Stimulated activated CD4-positive, alpha-beta T cell treated with anti-CD3 and anti-CD28 coated beads, Interleukin-4, amount 100 ng/mL, for 48 hours (primary cell): ENCODE results near the gene PCSK4.
"Not testable (repeated sequence)": the region's sequence is repeated elsewhere in the genome, so short reads cannot be mapped to it uniquely, and the experiment has no call there.

Source experiments
- DNase-seq, 2 donors: peaks; one replicate each; pipeline ENCODE4 v3.0.0-alpha.2; 2020; ENCODE audit warnings: low read depth in 2 of 2

Gene PCSK4

DNA sequence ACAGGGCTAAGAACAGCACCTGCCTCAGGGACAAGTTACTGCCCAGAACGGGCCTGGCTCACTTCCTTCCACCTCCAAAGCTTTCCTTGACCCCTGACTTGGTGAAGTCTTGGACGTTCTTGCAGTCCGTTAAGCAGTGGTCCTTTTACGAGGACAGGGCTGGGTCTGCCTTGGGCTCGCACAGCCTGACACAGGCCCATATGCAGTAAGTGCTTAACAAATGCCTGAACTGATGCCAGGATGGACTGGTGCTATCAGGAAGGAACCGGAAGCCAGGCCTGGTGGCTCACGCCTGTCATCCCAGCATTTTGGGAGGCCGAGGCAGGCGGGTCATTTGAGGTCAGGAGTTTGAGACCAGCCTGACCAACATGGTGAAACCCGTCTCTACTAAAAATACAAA lies 31.9 kb upstream of the PCSK4 start:
- no peak for DNase-seq

DNA sequence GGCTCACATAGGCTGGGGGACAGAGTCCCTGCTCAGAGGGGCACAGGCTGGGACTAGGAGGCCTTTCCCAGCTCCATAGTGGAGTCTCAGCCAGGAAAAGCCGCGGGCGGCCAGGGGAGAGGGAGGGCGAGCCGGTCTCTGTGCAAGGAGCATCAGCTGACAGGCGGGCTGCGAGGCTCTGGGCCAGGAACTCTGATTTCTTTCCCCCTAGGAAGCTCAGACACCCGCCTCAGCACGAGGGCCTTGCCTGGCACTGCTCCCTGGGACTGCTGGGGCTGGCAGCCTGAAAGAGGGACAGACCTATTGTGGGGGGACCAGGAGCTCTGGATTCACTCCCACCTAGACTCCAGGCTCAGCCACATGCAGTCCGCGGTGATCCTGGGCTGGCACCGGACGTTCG lies 31.5 kb upstream of the PCSK4 start:
- DNase-seq: no peak

DNA sequence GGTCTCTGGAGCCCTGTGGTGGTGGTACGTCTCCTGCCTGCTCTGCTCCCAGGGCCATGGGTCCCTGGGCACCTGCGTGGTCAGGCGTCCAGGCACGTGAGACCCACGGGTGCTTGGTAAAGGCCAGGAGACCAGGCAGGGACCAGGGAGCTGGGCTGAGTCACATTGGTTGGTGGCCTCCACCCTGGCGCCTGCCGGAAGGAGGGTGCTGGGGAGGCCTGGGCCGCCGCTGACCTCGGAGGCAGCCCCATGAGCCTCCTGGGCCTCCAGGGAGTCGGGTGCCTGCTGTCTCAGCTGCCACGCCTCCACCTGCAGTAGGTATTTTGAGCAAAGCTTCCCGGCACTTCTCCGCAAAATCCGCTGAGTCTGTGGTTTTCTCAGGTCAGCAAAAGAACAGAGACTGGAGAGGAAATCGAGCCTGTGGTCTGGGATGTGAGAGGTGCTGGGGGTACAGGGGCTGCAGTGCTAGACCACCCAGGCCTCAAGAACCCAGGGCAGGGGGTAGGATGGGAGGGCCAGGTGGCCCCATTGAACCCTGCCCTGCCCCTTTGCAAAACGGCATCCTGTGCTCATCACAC lies 30.1 kb upstream of the PCSK4 start:
- DNase-seq: no peak

DNA sequence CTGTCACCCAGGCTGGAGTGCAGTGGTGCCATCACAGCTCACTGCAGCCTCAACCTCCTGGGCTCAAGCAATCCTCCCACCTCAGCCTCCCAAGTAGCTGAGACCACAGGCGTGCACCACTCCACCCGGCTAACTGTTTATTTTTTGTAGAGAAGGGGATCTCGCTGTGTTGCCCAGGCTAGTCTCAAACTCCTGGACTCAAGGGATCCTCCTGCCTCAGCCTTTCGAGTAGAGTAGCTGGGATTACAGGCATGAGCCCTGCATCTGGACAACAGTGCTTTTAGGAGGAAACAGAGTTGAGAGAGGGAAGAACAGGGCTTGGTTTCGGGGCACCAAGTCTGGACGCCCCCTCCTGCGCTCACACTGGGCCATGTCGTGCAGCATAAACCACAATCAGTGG lies 29.7 kb upstream of the PCSK4 start:
- DNase-seq: not testable (repeated sequence)

DNA sequence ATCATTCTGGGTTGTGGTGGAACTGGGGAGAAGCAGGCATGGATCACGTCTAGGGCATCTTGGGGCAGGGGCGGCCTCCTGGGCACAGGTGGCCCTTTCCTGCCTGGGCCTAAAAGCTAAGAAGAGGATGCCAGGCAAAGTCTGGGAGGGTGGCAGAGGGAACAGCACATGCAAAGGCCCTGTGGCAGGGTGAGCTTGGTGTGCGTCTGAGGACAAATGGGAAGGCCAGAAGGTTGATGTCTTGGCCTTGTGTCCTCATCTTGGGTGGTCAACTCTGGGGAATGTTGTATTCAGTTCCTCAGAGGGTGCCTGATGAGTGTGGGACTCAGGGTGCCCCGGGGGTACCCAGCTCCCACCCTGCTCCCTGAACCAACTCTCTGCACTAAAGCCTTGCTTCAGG lies 28.3 kb upstream of the PCSK4 start:
- DNase-seq: no peak

DNA sequence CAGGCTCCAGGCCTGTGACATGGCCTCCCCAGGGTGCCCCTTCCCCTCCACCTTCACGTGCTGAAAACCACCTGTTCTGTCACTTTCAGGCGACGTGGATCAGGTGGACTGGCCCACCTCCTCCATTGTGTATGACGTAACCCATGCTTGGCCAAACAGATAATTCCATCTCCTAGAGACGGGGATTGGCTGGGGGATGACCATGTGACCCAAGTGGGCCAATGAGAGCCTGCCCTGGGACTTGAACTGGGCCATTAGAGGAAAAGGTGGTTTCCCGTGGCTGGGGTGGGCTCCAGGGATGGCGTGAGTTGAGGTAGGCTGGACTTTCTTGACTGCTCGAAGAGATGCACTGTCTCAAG lies 26.2 kb upstream of the PCSK4 start:
- DNase-seq: no peak

DNA sequence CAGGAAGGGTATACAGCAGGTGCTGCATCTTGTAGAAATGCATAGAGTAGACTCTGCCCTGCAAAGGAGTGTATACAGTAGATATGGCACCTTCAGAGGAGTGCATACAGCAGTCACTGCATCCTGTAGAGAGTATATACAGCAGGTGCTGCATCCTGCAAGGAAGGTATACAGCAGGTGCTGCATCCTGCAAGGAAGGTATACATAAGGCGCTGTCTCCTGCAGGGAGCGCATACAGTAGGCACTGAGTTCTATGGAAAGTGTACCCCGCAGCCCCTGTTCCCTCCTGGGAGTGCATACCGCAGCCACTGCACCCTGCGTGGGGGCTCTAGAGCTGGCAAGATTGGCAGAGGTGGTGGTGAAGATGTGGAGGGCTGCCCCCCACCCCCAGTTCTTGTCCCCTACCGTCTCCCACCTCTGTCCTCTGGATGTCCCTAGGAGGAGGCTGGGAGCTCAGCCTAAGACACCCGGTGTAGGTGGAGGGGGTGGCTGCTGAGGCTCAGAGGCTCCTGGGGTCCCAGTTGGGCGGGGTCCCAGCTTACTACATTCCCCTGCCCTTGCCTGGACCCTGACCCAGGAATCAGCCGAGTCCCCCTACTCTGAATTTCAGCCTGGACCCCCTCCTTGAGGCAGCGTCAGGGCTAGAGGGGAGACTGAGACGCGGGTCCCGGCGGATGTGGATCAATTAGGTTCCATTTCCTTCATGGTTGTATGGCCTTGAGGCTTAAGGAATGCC lies 25.0 kb upstream of the PCSK4 start:
- DNase-seq: no peak

DNA sequence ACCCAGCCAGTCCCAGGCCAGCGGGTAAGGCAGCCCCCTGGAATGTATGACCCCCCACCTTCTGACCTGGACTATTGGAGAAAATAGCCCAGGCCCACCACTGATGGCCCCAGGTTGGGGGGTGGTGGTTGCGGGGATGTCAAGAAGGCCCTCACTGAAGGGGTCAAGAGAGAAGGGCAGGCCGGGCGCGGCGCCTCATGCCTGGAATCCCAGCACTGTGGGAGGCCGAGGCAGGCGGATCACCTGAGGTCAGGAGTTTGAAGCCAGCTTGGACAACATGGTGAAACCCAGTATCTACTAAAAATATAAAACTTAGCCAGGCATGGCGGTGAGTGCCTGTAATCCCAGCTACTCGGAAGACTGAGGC lies 24.1 kb upstream of the PCSK4 start:
- no peak for DNase-seq

DNA sequence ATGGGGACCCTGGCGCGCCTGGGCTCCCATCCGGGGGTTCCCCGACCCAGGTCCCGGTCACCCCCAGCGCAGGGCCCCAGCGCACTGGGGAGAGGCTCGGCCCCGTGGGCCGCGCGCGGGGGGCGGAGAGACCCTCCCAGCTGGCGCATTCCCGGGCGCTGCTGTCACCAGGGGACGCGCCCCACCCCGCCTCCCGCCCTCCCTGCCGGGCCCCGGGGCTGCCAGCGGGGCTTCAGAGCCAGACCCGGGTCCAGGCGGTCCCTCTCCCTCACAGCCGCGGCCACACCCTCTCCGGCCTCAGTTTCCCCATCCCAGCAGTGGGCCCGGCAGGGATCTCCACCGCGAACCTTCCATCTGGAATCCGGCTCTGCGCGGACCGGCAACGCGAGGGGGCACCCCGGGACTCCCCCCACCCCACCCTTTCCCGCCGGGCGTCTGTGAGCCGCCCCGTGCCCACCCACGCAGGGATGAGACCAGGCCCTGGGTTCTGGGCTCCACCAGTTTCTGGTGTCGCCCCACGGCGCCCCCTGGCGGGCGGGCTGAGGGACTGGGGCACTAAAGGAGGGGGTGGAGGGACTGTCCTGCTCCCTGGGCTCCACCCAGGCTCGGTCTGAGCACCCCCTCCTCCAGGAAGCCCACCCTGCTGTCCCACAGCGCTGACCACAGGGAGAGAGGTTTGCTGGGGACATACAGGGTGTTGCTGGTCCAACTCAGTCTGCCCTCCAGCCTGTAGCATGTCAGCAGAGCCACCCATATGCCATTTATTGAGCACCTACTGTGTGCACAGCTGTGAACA lies 23.5 kb upstream of the PCSK4 start:
- DNase-seq: peak; percentile 65 to 74

DNA sequence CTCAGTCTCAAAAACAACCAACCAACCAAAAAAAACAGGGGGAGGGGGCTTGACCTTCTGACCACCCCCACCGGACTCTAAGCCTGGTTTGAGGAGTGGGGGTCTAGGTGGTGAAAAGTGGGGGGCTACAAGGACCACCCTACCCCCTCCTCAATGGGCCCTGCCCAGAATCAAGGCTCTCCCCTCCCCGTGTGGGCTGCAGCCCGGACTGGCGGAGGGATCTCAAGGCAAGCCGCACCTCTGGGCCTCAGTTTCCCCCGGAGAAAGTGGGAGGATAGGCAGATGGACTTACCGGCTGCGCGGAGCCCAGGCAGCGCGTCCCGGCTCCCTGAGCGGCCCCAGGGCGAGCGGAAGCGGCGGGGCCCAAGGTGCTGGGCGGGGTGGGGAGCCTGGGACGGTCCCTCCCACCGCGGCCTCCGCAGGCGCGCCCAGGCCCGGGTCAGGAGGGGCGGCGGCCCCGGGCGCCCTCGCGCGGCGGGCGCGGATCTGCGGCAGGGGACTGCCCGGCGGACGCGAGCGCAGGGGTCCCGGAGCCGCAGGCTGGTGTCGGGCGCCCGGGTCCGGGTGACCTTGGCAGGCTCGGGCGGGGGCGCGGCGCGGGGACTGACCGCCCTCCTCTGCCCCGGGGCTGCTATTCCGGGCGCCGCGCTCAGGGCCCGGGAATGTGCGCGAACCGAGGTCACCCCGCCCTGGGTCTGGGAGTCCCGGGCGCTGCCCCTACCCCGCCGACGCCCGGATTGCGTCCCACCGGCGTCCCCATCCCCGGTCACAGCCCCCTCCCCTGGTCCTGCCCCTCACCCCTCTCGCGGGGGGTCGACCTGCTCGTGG lies 22.7 kb upstream of the PCSK4 start, which contains the start of gene ADAMTSL5:
TSS of gene ADAMTSL5 (minus strand) at position 349 of the 828 bp plus-strand sequence. CDS start 2,076 bp downstream, outside the sequence.
- DNase-seq: peak; percentile 52 to 75

DNA sequence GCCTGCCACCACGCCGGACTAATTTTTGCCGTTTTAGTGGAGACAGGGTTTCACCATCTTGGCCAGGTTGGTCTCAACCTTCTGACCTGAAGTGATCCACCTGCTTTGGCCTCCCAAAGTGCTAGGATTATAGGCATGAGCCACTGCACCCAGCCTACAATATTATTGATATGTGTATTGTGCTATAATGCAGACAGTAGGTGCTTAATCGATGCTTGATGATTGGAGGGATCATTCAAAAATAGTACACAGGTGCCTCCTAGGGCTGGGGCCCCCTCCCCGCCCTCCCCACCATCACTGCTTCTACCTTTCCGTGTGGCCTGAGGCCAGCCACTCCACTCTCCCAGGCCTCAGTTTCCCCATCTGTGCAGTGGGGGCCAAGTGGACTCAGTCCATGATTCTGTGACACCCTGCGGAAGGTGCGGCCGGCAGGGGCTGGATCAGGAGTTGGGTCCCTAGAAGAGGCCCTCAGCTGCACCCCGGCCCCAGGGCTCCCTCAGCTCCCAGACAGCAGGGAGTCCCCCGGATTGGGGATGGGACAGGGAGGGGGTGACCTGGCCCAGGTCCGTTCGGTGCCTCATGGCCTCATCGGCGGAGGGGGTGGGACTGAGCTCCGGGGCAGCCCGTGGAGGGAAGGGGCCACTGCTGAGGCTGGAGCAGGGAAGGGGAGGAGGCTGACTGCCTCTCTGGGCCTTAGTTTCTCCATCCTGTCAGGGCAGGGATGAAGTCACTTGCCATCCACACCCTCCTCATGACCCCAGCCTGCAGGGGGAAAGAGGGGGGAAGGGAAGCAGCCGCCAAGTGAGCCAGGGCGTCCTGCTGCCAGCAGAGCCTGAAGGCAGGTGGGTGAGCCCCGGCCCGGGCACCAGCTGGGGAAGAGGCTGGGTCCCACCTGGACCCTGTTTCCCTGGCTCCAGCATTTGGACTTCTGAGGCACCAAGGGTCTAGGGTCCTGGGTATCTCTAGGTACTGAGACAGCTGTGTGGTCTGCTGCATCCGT lies 21.5 kb upstream of the PCSK4 start:
- DNase-seq: no peak

DNA sequence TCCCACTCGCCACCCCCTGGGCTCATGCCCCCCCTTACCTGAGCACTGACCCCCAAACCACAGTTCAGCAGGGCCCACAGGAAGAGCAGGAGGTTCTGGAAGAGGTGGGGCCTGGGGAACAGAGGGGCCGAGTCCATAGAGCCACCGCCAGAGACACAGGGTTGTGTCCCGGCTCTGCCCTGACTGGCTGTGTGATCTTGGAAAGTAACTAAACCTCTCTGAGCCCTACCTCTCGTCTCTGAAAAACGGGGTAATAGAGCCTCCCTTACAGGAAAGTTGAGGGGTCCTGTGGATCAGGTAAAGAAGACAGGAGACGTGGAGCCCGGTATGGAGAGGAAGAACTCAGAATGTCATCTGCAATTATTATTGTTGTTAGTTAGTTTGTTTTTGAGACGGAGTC lies 20.7 kb upstream of the PCSK4 start:
- no peak for DNase-seq

DNA sequence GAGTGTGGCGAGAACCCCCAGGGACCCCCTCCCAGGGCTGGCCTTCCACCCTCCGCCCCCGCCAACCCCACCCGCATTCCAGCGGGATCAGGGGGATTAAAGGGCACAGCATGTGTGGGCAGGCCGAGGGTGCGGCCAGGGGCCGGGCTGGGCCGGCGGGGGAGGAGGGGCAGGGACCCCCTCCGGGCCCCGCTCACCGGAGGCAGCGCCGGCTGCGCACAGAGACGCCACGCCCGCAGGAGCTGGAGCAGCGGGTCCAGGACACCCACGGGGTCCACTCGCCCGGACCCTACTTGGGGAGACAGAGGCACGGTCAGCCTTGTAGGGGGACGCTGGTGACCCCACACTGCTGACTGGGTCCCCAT lies 20.3 kb upstream of the PCSK4 start:
- no peak for DNase-seq

DNA sequence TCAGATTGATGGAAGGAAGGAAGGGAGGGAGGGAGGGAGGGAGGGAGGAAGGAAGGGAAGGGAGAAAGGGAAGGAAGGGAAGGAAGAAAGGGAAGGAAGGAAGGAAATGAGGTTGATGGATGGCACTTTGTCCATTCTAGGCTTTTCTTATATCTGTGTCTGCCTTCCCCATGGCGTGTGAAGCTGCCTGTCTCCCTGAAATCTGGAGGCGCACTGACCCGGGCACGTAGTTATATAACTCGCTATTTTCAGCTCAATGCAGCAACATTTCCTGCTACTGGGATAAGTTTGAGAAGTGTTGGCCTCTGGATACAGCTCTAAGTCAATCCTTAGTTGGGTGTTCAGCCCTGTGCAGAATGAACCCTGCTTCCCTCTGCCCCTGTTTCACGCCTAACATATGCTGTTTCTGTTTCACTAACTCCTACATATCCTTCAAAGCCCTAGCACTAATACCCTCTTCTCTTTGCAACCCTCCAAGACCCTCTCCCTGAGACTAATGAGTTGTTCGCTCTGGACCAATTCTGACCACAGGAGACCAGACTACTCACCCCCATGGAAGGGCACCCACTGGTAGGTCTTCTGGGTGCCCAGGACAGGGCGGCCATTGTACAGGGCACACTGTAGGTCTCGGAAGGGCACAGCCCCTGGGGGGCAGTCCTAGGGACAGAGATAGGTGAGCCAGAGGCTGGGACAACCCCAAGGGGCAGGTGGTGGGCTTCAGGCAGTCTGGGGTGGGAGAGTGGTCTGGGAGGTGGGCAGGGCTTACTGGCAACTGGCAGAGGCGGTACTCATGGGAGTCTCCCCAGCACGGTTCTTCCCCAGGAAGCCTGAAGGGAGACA lies 19.7 kb upstream of the PCSK4 start:
- no peak for DNase-seq

DNA sequence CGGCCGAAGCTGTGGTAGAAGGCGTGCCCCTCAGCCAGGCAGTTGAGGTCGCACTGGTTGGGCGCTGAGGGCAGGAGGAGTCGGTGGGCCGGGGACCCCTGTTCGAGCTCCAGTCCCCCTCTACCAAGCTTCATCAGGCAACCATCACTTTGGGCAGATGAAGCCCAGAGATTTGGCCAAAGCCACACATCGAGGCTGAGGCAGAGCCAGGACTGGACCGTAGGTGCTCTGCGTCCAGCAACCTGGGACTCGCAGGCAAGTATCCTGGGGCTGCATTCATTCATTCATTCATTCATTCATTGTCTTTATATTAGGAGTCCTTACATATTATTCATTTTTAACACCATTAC lies 18.3 kb upstream of the PCSK4 start:
- no peak for DNase-seq

DNA sequence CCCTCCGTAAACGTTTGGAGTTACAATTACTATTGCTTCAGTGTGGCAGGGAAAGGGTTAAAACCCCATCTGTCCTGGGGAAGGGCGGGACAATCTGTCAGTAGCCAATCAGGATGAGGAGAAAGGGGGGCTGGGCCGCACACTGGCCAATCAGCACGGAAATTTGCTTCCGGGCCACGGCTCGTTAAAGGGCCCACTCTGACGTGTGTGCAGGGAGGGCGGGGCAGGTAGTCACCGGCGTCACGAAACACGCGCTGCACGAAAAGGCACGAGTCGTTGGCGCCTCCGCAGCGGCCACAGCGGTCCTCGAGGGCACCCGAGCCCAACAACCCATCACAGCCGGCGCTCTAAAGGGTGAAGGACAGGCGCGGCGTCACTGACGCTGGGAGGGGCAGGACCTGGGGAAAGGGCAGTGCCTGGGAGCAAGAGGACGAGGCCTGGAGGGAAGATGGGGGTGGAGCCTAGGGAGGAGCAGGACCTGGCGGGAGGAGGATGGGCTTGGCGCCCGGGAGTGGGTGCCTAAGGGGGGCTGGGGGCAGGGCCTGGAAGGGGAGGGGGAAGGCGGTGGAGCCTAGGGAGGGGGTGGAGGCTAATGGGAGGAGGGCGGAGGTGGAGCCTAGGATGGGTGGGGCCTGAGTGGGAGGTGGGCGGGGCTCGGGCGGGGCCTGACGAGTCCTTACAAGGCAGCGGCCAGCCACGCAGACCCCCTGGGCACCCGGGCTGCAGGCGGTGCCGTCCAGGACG lies 17.8 kb upstream of the PCSK4 start:
- DNase-seq: peak; percentile 85 to 89

DNA sequence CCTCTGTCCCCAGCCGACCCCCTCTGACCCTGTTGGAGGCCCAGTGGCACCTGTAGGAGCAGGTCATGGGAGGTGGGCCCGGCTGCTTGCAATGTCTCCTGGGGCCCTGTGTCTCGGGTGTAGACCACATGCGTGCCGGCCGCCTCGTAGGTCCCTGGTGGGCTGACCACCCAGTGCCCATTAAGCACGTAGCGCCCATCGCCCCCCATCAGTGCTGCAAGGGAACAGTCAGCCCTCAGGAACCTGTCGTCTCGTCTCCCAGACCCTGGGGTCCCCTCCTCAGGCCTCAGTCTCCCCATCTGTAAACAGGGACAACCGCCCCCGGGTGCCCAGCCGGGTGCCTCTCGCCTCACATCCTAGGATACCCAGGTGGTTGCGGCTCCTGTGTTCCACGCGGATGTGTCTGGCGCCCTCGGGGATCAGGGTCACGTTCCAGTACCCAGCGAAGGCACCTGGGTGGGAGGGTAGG lies 17.1 kb upstream of the PCSK4 start:
- no peak for DNase-seq

DNA sequence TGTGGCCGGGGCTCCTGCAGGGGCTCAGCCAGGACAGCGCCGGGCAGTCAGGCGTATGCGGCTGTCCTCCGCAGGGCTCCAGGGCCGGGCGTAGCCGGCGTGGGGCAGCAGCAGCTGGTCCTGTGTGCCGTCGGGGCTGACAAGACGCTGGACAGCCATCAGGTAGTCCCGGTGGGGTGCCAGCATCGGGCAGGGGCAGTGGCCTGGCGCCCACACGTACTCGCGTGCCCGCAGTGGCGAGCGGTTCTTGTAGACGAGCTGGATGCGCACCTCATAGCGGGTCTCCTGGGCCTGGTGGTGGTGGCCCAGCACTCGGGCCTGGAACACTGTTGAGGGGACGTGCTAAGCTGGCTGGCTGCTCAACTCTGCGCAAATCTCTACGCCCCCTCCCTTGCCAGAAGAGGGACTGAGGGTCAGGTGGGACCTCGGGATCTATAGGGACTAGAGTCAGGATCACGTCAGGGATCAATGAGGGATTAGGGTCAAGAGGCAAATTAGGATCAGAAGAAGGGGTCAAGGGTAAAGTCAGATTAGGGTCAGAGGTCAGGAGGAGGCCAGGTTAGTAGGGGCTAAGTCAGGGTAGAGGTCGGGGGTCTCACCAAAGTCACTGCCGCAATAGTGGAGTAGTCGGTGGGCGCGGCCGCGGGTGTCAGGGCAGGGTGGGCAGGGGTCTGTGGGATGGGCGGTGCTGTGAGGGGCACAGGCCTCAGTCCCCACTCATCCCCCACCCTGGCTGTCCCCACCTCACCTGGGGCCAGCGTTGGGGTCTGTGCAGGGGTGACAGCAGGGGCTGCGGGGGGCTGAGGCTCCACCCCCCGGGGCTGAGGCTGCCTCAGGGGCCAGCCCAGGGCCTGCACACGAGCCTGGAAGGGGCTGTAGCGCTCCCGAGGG lies 16.1 kb upstream of the PCSK4 start:
- no peak for DNase-seq
